Stomach (tissue), 9 donors: ENCODE data around the gene CELF5. TPM values are rescaled to one million over a fixed set of nuclear protein-coding genes. Genes with fewer than 3 reads are reported as not detected.

Source experiments
- DNase-seq, 2 donors: peaks; one replicate each; pipeline versions ENCODE4 v3.0.0 to v3.0.0-alpha.2; 2013 to 2019
- H3K27ac ChIP-seq, 5 donors: fragments of 200-600 bp in 4 of 5; sonication (generic) in 4 of 5; one replicate each; pipeline ENCODE4 v1.5.1; 2013 to 2019; ENCODE audit warnings: mild to moderate bottlenecking in 1 of 5, moderate library complexity in 1 of 5
- H3K27me3 ChIP-seq, 3 donors: fragments of 200-600 bp; sonication (generic); one replicate each; pipeline ENCODE4 v1.5.1; 2017 to 2019; ENCODE audit warnings: mixed run types in 1 of 3
- H3K36me3 ChIP-seq, 4 donors: fragments of 200-600 bp; sonication (generic); 1 replicate in 3 of 4; 2 replicates in 1 of 4; pipeline ENCODE4 v1.5.1; 2016 to 2019
- H3K4me1 ChIP-seq, 4 donors: fragments of 200-600 bp; sonication (generic); one replicate each; pipeline ENCODE4 v1.5.1; 2016 to 2019
- H3K4me3 ChIP-seq, 4 donors: fragments of 200-600 bp; sonication (generic) in 3 of 4; one replicate each; pipeline ENCODE4 v1.5.1; 2016 to 2019; ENCODE audit warnings: mild to moderate bottlenecking in 1 of 4
- H3K9me3 ChIP-seq, 4 donors: fragments of 200-600 bp; sonication (generic); one replicate each; pipeline ENCODE4 v1.5.1; 2016 to 2019
- CTCF ChIP-seq, 7 experiments: fragments of 450-650 bp in 4 of 7; fragments of 200-600 bp in 3 of 7; sonication (generic) in 3 of 7; IDR thresholded peaks; one replicate each; pipeline ENCODE4 v1.5.1; 2016 to 2019; ENCODE audit warnings: antibody characterized with exemption in 7 of 7, control low read depth in 2 of 7, mild to moderate bottlenecking in 1 of 7
- EP300 ChIP-seq: sonication (generic); formaldehyde crosslinking; IDR thresholded peaks from one replicate; pipeline ENCODE4 v1.6.1; 2017; ENCODE audit warnings: antibody characterized with exemption
- POLR2A ChIP-seq, 4 donors: fragments of 450-650 bp; IDR thresholded peaks; one replicate each; pipeline ENCODE4 v1.6.1; 2016; ENCODE audit warnings: antibody characterized with exemption in 4 of 4, control low read depth in 2 of 4, mild to moderate bottlenecking in 1 of 4, moderate library complexity in 1 of 4
- POLR2AphosphoS5 ChIP-seq, 3 donors: sonication (generic); formaldehyde crosslinking; IDR thresholded peaks; one replicate each; pipeline ENCODE4 v1.6.1; 2016; ENCODE audit warnings: antibody characterized with exemption in 3 of 3
- WGBS, 5 donors: extraction: QIAGEN DNeasy Blood & Tissue Kit in 3 of 5; methylation state at CpG; one replicate each; pipeline versions ENCODE4 v1.1.5 to v1.1.7; 2013 to 2018; 5-methylcytosine and 5-hydroxymethylcytosine counted together
- intact Hi-C: fragments of 100-400 bp; cut with DNase I; formaldehyde crosslinking; loops from one replicate; pipeline ENCODE4 v1.15.1; 2023; ENCODE audit warnings: low total_unique reads
- polyA plus RNA-seq, 3 donors: library from polyadenylated mRNA; stranded (reverse); fragments of 200-250 nt; gene quantifications; one replicate each; pipeline ENCODE4 v1.2.3, GENCODE V29; 2013
- total RNA-seq, 5 donors: library from RNA; depleted of rRNA; stranded (reverse); fragments of >200 nt; gene quantifications; one replicate each; pipeline versions ENCODE4 v1.1.0 to v1.2.3, GENCODE V29; 2014 to 2016
- donor health status: healthy with polysubstance abuse.
- donor health status: Bipolar disorder and iron deficiency.
- donor health status: healthy.

Gene CELF5
- total and polyA plus RNA-seq, 8 donors, result 0.18 TPM; not detected in 6

DNA sequence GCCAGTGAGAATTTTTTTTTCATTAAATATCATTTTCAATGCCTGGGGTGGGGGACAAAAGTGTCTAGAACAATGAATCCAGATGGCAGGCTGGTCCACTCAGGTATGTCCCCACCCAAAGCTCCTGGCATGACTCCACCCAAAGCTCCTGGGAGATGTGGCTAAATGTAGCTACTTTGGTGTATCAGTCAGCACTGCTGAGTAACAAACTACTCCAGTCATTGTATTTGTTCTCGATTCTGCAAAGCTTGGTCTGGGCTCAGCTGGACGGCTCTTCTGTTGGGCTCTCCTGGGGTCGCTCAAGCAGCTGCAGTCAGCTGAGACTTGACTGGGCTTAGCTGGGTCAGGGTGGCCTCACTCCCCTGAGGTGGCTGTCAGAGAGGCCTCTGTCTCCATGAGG is 48.5 kb downstream of the CELF5 start:
- Histone ChIP-seq H3K36me3 (peaks cover 0 to 5% (median 0%) of the 10 kb centered on the region in 4 donors), H3K4me1 (peaks cover 8 to 19% (median 15%) of the 10 kb centered on the region in 4 donors), H3K27ac (no peak overlapping the region), H3K27me3 (peaks cover 0 to 100% (median 67%) of the 10 kb centered on the region in 3 donors), H3K9me3 (peaks cover 0 to 15% (median 14%) of the 10 kb centered on the region in 4 donors), H3K4me3 (no peak overlapping the region)
- TF ChIP-seq CTCF (IDR thresholded peaks at IDR 0.05), result no peak
- no peak for TF ChIP-seq EP300
- no peak for TF ChIP-seq POLR2A (IDR thresholded peaks at IDR 0.05)
- TF ChIP-seq POLR2AphosphoS5 (IDR thresholded peaks at IDR 0.05), result no peak
- intact Hi-C loops, result no loop called here
- DNase-seq, result no peak
- WGBS, 5 donors, result 80 to 100% (median 91%) methylated on average over 1 to 3 of the region's 3 CpGs

DNA sequence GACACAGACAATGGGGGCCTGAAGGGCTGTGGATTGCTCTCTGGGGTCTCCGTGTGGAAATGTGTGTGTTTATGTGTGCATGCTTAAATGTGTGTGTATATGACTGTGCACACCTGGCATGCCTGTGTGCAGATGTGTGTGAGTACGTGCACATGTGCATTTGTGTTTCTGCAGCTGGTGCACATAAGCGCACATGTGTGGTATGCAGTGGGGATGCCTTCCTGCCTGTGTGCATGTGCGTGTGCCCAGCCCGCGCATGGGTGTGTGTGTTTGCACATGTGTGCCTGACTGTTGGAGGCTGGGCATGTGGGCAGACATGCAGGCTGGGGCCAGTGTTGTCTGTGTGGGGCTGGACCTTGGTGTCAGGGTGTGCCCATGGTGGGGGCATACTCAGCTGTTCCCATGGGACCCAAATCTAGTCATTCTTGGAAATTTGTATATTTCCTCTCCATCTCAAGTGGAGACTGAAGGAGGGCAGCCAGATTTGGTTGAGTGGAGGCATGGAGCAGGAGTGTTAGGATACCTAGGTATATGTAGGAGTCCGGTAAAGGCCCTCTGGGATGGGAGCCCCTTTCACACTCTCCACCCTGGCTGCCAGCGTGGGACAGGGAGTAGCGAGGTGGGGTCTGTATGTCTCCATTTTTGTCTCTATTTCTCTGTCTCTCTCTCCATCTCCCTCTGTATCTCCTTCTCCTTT is 49.9 kb downstream of the CELF5 start:
- intact Hi-C loops, result no loop called here

DNA sequence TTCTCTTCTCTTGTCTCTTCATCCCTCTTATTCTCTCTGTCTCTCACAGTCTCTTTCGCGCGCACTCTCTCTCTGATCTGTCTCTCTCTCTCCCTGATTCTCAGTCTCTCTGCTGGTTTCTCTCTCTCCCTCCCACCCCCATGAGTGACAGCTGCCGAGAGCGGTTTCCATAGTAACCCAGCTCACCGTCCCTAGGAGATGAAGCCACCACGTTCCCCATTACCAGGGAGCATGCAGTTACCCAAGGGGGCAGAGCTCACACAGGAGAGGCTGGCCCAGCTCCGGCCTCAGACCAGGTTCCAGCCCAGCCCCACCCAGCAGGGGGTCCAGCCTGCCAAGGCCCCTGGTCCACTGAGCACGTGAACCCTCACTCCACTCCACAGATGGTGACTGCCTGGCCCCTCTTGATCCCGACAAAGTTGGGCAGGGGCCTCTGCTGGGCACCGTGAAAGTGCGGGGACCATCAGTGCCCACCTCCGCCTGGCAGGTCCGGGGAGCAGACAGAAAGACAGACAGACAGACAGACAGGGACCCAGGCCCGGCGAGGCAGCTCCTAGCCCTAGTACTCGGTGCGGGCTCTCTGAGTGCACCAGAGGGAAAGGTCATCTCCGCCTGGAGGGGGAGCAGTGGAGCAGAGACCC is 50.6 kb downstream of the CELF5 start:
- intact Hi-C loops, result no loop called here
- Histone ChIP-seq H3K4me1 (peaks cover 8 to 19% (median 15%) of the 10 kb centered on the region in 4 donors), H3K27ac (peak overlapping the region in 1 of 5 donors; percentile 4), H3K4me3 (peak overlapping the region; percentile 39 to 53 (median 42)), H3K9me3 (peaks cover 0 to 15% (median 14%) of the 10 kb centered on the region in 4 donors), H3K36me3 (peaks cover 0 to 5% (median 0%) of the 10 kb centered on the region in 4 donors), H3K27me3 (peaks cover 0 to 97% (median 59%) of the 10 kb centered on the region in 3 donors)
- WGBS, 5 donors, result 10 to 13% (median 12%) methylated on average over 13 to 19 of the region's 19 CpGs
- DNase-seq, result peak in 1 of 2 donors; percentile 31
- TF ChIP-seq EP300 (no peak), CTCF (IDR thresholded peaks at IDR 0.05) (no peak), POLR2A (IDR thresholded peaks at IDR 0.05) (no peak), POLR2AphosphoS5 (IDR thresholded peaks at IDR 0.05) (no peak)

More for the DNA sequence above, 49.9 kb downstream of the CELF5 start:
- Histone ChIP-seq H3K4me1 (peaks cover 8 to 19% (median 15%) of the 10 kb centered on the region in 4 donors), H3K27me3 (peaks cover 0 to 99% (median 63%) of the 10 kb centered on the region in 3 donors), H3K36me3 (peaks cover 0 to 5% (median 0%) of the 10 kb centered on the region in 4 donors), H3K9me3 (peaks cover 0 to 15% (median 14%) of the 10 kb centered on the region in 4 donors), H3K4me3 (no peak overlapping the region), H3K27ac (no peak overlapping the region)
- TF ChIP-seq CTCF (IDR thresholded peaks at IDR 0.05), result no peak
- no peak for TF ChIP-seq POLR2AphosphoS5 (IDR thresholded peaks at IDR 0.05)
- TF ChIP-seq EP300, result no peak
- TF ChIP-seq POLR2A (IDR thresholded peaks at IDR 0.05), result no peak
- DNase-seq, result no peak
- 70 to 83% (median 77%) methylated on average over 4 to 9 of the region's 9 CpGs for WGBS, 5 donors

DNA sequence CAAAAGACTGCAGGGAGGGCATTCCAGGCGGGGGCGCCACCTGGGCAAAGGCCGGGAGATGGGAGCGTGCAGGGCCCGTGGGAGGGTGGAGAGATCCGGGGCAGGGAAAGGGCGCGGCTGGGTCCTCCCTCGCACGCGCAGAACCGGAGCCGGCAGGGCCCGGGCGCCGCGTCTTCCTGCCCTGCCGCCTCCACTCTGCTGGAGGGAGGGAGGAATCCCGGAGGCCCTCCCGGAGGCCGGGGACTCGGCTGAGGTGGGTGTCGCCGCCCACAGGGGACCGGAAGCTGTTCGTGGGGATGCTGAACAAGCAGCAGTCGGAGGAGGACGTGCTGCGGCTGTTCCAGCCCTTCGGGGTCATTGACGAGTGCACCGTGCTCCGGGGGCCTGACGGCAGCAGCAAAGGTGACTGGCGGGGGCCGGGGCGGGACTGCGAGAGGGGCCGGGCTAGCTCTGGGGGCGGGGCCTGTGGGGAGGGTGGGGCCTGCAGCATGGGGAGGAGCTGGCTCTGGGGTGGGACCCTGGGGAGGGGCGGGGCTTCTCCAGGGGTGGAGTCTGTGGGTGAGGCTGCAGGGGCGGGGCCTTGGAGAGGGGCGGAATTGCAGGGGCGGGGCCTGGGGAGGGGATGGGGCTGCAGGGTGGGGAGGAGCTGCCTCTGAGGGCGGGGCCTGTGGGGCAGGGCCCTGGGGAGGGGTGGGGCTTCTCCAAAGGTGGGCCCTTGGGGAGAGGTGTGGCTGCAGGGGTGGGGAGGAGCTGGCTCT is 51.3 kb downstream of the CELF5 start:
- Histone ChIP-seq H3K27me3 (peaks cover 0 to 97% (median 53%) of the 10 kb centered on the region in 3 donors), H3K4me1 (peaks cover 8 to 19% (median 15%) of the 10 kb centered on the region in 4 donors), H3K9me3 (peaks cover 0 to 15% (median 14%) of the 10 kb centered on the region in 4 donors), H3K36me3 (peaks cover 0 to 5% (median 0%) of the 10 kb centered on the region in 4 donors), H3K4me3 (peak overlapping the region; percentile 39 to 53 (median 42)), H3K27ac (peak overlapping the region in 1 of 5 donors; percentile 4)
- TF ChIP-seq CTCF (IDR thresholded peaks at IDR 0.05) (peak in 1 of 7 experiments; percentile 14), EP300 (no peak)
- peak; percentile 84 to 88 for DNase-seq
- 1 to 9% (median 2%) methylated on average over 19 to 45 of the region's 45 CpGs for WGBS, 5 donors
- intact Hi-C loops, result no loop called here
